DOHH2 (cell line): ENCODE measurements around the gene CTDSP1.

ENCODE experiments used
- EZH2phosphoT487 ChIP-seq: fragments of 200-600 bp; sonication (generic); IDR thresholded peaks from 2 replicates; pipeline ENCODE4 v1.6.1; 2017; ENCODE audit warnings: borderline replicate concordance, mild to moderate bottlenecking, antibody characterized with exemption, low read length, moderate library complexity, mixed read lengths
- TF ChIP-seq, protein P1 (sequence below): fragments of 200-600 bp; sonication (generic); IDR thresholded peaks from one replicate; pipeline ENCODE4 v1.5.1; 2014; ENCODE audit warnings: antibody characterized with exemption, mild to moderate bottlenecking, low read depth, low read length; ENCODE audit not compliant: poor library complexity, severe bottlenecking

DNA sequence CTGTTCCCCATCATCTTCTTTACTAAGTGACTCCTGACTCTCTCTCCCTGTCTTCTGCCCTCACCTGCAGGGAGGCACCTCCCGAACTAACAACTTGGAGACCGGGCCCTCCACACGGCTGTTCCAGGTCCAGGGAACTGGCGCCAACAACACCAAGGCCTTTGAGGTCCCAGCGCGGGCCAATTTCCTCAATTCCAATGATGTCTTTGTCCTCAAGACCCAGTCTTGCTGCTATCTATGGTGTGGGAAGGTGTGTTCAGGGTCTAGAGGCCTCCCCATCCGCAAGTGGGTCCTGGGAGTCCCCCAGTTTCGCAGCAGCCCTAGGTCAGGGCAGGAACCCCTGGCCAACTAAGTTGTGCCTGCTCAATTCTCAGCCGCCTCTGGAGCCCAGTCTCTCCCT lies 34.8 kb downstream of the CTDSP1 start:
- TF ChIP-seq, protein P1, sequence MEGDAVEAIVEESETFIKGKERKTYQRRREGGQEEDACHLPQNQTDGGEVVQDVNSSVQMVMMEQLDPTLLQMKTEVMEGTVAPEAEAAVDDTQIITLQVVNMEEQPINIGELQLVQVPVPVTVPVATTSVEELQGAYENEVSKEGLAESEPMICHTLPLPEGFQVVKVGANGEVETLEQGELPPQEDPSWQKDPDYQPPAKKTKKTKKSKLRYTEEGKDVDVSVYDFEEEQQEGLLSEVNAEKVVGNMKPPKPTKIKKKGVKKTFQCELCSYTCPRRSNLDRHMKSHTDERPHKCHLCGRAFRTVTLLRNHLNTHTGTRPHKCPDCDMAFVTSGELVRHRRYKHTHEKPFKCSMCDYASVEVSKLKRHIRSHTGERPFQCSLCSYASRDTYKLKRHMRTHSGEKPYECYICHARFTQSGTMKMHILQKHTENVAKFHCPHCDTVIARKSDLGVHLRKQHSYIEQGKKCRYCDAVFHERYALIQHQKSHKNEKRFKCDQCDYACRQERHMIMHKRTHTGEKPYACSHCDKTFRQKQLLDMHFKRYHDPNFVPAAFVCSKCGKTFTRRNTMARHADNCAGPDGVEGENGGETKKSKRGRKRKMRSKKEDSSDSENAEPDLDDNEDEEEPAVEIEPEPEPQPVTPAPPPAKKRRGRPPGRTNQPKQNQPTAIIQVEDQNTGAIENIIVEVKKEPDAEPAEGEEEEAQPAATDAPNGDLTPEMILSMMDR: no peak
- no peak for TF ChIP-seq EZH2phosphoT487
